T-helper 2 cell (primary cell): ENCODE data around the gene PCDHGC3.

Experiments used
- DNase-seq, 5 experiments: peaks; one replicate each; pipeline versions ENCODE4 v3.0.0 to v3.0.0-alpha.2; 2012 to 2022

PCDHGC3 gene

GRCh38 chr5:141485321-141486055, 9.7 kb downstream of the PCDHGC3 start:
- DNase-seq = no peak

GRCh38 chr5:141486091-141486490, 10.3 kb downstream of the PCDHGC3 start:
- no peak for DNase-seq

- DNase-seq = no peak
Measured at GRCh38 chr5:141487131-141487530, 11.4 kb downstream of the PCDHGC3 start.

- DNase-seq = no peak
Measured at GRCh38 chr5:141488591-141489561, 13.1 kb downstream of the PCDHGC3 start, which contains the start of gene PCDHGC5. TSS of gene PCDHGC5 (plus strand) at chr5:141489081. CDS start at chr5:141489241, 160 bp downstream.

- DNase-seq = no peak
Measured at GRCh38 chr5:141489841-141490240, 14.1 kb downstream of the PCDHGC3 start.

GRCh38 chr5:141490271-141490670, 14.5 kb downstream of the PCDHGC3 start:
- no peak for DNase-seq

GRCh38 chr5:141490771-141491170, 15.0 kb downstream of the PCDHGC3 start:
- DNase-seq = no peak

GRCh38 chr5:141491323-141492167, 15.8 kb downstream of the PCDHGC3 start:
- no peak for DNase-seq

GRCh38 chr5:141492168-141492885, 16.6 kb downstream of the PCDHGC3 start:
- peak in 1 of 5 experiments; percentile 33 for DNase-seq

GRCh38 chr5:141493500-141494422, 18.0 kb downstream of the PCDHGC3 start:
- DNase-seq = no peak

GRCh38 chr5:141494761-141495452, 19.1 kb downstream of the PCDHGC3 start:
- no peak for DNase-seq

GRCh38 chr5:141495453-141495811, 19.7 kb downstream of the PCDHGC3 start:
- no peak for DNase-seq

GRCh38 chr5:141496038-141496437, 20.3 kb downstream of the PCDHGC3 start:
- no peak for DNase-seq

GRCh38 chr5:141501761-141502160, 26.0 kb downstream of the PCDHGC3 start:
- no peak for DNase-seq

- no peak for DNase-seq
Measured at GRCh38 chr5:141503681-141504080, 27.9 kb downstream of the PCDHGC3 start.

- no peak for DNase-seq
Measured at GRCh38 chr5:141504216-141504615, 28.4 kb downstream of the PCDHGC3 start.

GRCh38 chr5:141506381-141507155, 30.8 kb downstream of the PCDHGC3 start:
- DNase-seq = no peak

- no peak for DNase-seq
Measured at GRCh38 chr5:141507387-141508091, 31.8 kb downstream of the PCDHGC3 start.

GRCh38 chr5:141508440-141508797, 32.7 kb downstream of the PCDHGC3 start:
- DNase-seq = no peak
